ENCODE measurements around the gene PDE4B. TPM values are rescaled to one million over a fixed set of nuclear protein-coding genes. Genes with fewer than 3 reads are reported as not detected.

Gene PDE4B
- total and polyA plus RNA-seq, 9 of the 15 experiments (the other 6 are each of a cell fraction or from before 2014, with no cell fraction given): 0.09 TPM; not detected in 8

GRCh38 chr1:66274634-66275033 is 481.9 kb downstream of the PDE4B start:
- no peak overlapping the region for H2AFZ ChIP-seq (ENCODE audit: low read depth, low read length)
- H3K4me1 ChIP-seq (replicated peaks in 1 of 2; ENCODE audit: control insufficient read depth in 2 of 2, insufficient read depth in 2 of 2, low read length in 2 of 2): no peaks in the 10 kb centered on the region
- WGBS (ENCODE audit: insufficient coverage, low coverage, missing lambda C conversion rate): 0% methylated on average over 1 of the region's 1 CpG

More at GRCh38 chr1:66274634-66275033, 481.9 kb downstream of the PDE4B start:
- Histone ChIP-seq H3K9me1 (ENCODE audit: control insufficient read depth, insufficient read depth, low read length) (no peaks in the 10 kb centered on the region), H3K4me2 (ENCODE audit: insufficient read depth, low read length) (no peak overlapping the region), H3K36me3 (ENCODE audit: control insufficient read depth, insufficient read depth, low read length) (no peaks in the 10 kb centered on the region), H3K27me3 (ENCODE audit: control insufficient read depth in 2 of 2, insufficient read depth in 2 of 2, low read length in 2 of 2) (no peaks in the 10 kb centered on the region), H3K27ac (ENCODE audit: extremely low read depth, low read depth, low read length) (no peak overlapping the region), H3K79me2 (ENCODE audit: control insufficient read depth, insufficient read depth, low read length) (no peaks in the 10 kb centered on the region), H4K20me1 (replicated peaks; ENCODE audit: control insufficient read depth, insufficient read depth, low read length) (no peaks in the 10 kb centered on the region), H3K4me3 (no peak overlapping the region), H3K9me3 (replicated peaks; ENCODE audit: control insufficient read depth, insufficient read depth, low read depth, low read length) (no peaks in the 10 kb centered on the region), H3K9ac (ENCODE audit: insufficient read depth in 1 of 2, low read depth in 2 of 2, low read length in 2 of 2) (no peak overlapping the region)
- ATAC-seq (no peak), DNase-seq (ENCODE audit: extremely low read depth in 1 of 4, low spot score in 3 of 4) (no peak), FAIRE-seq (no peak)
- ChIA-PET POLR2A (no interaction called here), CTCF (ENCODE audit: low intra/inter-chr PET ratio) (no interaction called here)
- intact Hi-C loops (cut with micrococcal nuclease) (no loop called here), in situ Hi-C loops (cut with MboI) (no loop called here)
- no TSS peak for BruUV-seq (replicated peaks)
- no peak for TF ChIP-seq FOXO4 (CRISPR knock-in tag; IDR thresholded peaks at IDR 0.05)
- no peak for TF ChIP-seq SUPT5H (IDR thresholded peaks at IDR 0.05)
- TF ChIP-seq ARID2 (IDR thresholded peaks at IDR 0.05): no peak
- TF ChIP-seq TAF15 (IDR thresholded peaks at IDR 0.05; ENCODE audit: low read depth, low read length): no peak
- no peak for TF ChIP-seq PHB2 (IDR thresholded peaks at IDR 0.05; ENCODE audit: low read depth)
- TF ChIP-seq PKNOX1 (IDR thresholded peaks at IDR 0.05): no peak
